Thoracic aorta (tissue), 2 donors: ENCODE measurements around the gene C12orf56. TPM values are rescaled to one million over a fixed set of nuclear protein-coding genes. Genes with fewer than 3 reads are reported as not detected.
"Not testable (repeated sequence)": the region's sequence is repeated elsewhere in the genome, so short reads cannot be mapped to it uniquely, and the experiment has no call there.

Experiments used
- ATAC-seq: fragments of 150-250 bp; one replicate; pipeline ENCODE4 v1.8.0; 2017; ENCODE audit warnings: low read depth; ENCODE audit not compliant: insufficient number of reproducible peaks, low FRiP score
- DNase-seq: peaks from one replicate; pipeline ENCODE4 v3.0.0-alpha.2; 2020; ENCODE audit warnings: low spot score
- H3K27ac ChIP-seq, 2 donors: fragments of 200-600 bp; sonication (generic); 1 replicate in 1 of 2; 2 replicates in 1 of 2; pipeline ENCODE4 v1.5.1; 2016; ENCODE audit warnings: mild to moderate bottlenecking in 2 of 2, moderate library complexity in 2 of 2
- H3K27me3 ChIP-seq: fragments of 200-600 bp; sonication (generic); replicated peaks from 2 replicates; pipeline ENCODE4 v1.6.0; 2016; ENCODE audit warnings: mild to moderate bottlenecking; ENCODE audit not compliant: insufficient read depth
- H3K36me3 ChIP-seq: fragments of 200-600 bp; sonication (generic); one replicate; pipeline ENCODE4 v1.5.1; 2016
- H3K4me1 ChIP-seq, 2 donors: fragments of 200-600 bp; sonication (generic); 1 replicate in 1 of 2; 2 replicates in 1 of 2; pipeline versions ENCODE4 v1.5.1 to v1.6.0; 2016; ENCODE audit warnings: low read depth in 2 of 2, mild to moderate bottlenecking in 1 of 2; ENCODE audit not compliant: control insufficient read depth in 1 of 2
- H3K4me3 ChIP-seq: fragments of 200-600 bp; sonication (generic); 2 replicates; pipeline ENCODE4 v1.5.1; 2016; ENCODE audit warnings: mild to moderate bottlenecking
- H3K9me3 ChIP-seq: fragments of 200-600 bp; sonication (generic); 2 replicates; pipeline ENCODE4 v1.5.1; 2016
- total RNA-seq, 2 donors: library from RNA; depleted of rRNA; stranded (reverse); fragments of >200 nt; gene quantifications; one replicate each; pipeline versions ENCODE4 v1.1.0 to v1.2.3, GENCODE V29; 2016
- TF ChIP-seq, protein P1 (sequence below): fragments of 200-600 bp; sonication (generic); IDR thresholded peaks from one replicate; pipeline ENCODE4 v1.5.1; 2019; ENCODE audit warnings: antibody characterized with exemption

Gene C12orf56
- total RNA-seq, 2 donors from 2014 or later, result not detected

DNA sequence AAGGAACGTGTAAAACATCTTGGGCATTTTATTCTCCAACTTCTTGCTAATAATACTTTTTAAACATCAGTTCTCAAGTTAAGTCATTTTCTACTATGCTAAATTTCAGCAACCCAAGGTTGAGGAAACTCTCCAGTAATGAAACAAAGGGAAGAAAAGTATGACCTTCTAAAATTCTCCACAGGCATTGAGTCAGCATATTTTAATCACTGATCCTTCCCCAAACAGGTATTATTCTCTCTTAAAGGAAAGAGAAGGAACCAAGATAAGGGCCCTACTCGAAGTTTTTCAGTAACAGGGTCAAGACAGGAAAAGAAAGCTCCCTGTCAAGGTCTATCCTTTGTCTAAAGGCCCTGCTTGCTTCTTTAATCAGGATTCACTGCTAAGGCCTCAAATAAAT lies 171.4 kb downstream of the C12orf56 start:
- TF ChIP-seq, protein P1, sequence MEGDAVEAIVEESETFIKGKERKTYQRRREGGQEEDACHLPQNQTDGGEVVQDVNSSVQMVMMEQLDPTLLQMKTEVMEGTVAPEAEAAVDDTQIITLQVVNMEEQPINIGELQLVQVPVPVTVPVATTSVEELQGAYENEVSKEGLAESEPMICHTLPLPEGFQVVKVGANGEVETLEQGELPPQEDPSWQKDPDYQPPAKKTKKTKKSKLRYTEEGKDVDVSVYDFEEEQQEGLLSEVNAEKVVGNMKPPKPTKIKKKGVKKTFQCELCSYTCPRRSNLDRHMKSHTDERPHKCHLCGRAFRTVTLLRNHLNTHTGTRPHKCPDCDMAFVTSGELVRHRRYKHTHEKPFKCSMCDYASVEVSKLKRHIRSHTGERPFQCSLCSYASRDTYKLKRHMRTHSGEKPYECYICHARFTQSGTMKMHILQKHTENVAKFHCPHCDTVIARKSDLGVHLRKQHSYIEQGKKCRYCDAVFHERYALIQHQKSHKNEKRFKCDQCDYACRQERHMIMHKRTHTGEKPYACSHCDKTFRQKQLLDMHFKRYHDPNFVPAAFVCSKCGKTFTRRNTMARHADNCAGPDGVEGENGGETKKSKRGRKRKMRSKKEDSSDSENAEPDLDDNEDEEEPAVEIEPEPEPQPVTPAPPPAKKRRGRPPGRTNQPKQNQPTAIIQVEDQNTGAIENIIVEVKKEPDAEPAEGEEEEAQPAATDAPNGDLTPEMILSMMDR, result no peak
- peaks cover 4 to 6% of the 10 kb centered on the region in 2 donors for H3K4me1 ChIP-seq
- DNase-seq, result no peak
- no peaks in the 10 kb centered on the region for H3K36me3 ChIP-seq
- no peak overlapping the region for H3K4me3 ChIP-seq
- no peaks in the 10 kb centered on the region for H3K27me3 ChIP-seq
- no peaks in the 10 kb centered on the region for H3K9me3 ChIP-seq
- no peak for ATAC-seq
- H3K27ac ChIP-seq, result no peak overlapping the region

DNA sequence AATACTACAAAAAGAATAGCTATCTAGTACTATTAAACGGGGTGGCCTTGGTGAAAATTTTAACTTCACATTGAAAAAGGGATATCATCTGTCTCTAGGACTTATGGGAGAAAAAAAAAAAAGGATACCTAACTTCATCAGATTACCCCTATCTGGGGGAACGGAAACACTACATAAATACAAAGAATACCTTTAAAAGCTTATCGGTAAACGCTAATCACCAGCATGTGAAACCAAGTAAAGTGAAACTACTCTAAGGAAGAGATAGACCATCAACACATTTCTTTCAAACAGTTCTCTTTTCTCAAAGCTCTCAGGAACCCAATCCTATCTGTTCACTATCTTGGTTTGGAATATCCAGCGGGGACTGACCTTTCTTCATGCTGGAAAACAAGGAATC lies 172.0 kb downstream of the C12orf56 start:
- Histone ChIP-seq H3K4me1 (peaks cover 4 to 6% of the 10 kb centered on the region in 2 donors), H3K4me3 (no peak overlapping the region), H3K36me3 (no peaks in the 10 kb centered on the region), H3K27me3 (no peaks in the 10 kb centered on the region), H3K27ac (no peak overlapping the region), H3K9me3 (no peaks in the 10 kb centered on the region)
- ATAC-seq, result no peak
- TF ChIP-seq, protein P1, result no peak
- DNase-seq, result no peak

DNA sequence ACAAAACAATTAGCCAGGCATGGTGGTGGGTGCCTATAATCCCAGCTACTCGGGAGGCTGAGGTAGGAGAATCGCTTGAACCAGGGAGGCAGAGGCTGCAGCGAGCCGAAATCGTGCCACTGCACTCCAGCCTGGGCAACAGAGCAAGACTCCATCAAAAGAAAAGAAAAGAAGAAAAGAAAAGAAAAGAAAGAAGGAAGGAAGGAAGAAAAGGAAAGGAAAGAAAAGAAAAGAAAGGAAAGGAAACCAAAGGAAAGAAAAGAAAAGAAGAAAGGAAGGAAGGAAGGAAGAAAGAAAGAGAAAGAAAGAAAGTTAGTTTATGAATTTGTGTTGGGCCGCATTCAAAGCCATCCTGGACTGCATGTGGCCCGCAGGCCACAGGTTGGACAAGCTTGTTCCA lies 172.9 kb downstream of the C12orf56 start:
- H3K27me3 ChIP-seq, H3K9me3 ChIP-seq, H3K4me1 ChIP-seq, ATAC-seq, H3K27ac ChIP-seq, H3K4me3 ChIP-seq, H3K36me3 ChIP-seq, DNase-seq: not testable (repeated sequence)

DNA sequence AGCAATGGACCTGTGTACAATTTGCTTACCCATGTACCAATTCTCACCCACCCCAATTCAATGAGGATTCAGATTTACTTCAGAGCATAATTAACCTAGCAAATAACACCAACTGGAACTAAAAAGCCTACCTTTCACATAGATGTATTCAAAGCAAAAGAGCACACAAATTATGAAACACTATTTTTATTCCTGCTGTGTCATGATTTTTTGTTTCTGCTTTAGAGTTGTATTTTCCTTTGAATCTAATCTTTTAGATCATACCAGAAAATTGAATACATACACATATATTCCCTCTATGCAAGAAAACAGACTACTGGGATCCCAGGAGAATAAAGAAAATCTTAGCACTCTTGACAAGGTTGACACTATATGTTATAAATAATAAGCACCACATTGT lies 174.3 kb downstream of the C12orf56 start:
- TF ChIP-seq, protein P1, result no peak
- H3K9me3 ChIP-seq, result no peaks in the 10 kb centered on the region
- DNase-seq (no peak), ATAC-seq (no peak)
- H3K36me3 ChIP-seq, result no peaks in the 10 kb centered on the region
- peaks cover under 1 to 2% of the 10 kb centered on the region in 2 donors for H3K4me1 ChIP-seq
- H3K4me3 ChIP-seq, result no peak overlapping the region
- H3K27ac ChIP-seq, result no peak overlapping the region
- H3K27me3 ChIP-seq, result no peaks in the 10 kb centered on the region

Other genes starting within 250 kb of the C12orf56 start
- 1 to 10 TPM; 3.1 to 5.7 TPM for gene KICS2, start 168.5 kb downstream of the C12orf56 start, total RNA-seq
- 10 to 100 TPM; 50.1 to 53.0 TPM for gene XPOT, start 13.6 kb upstream of the C12orf56 start, total RNA-seq
- gene TBK1, start 61.4 kb upstream of the C12orf56 start, total RNA-seq, result 10 to 100 TPM; 26.3 to 39.3 TPM
- gene RASSF3, start 219.7 kb upstream of the C12orf56 start, total RNA-seq, result 100 to 1,000 TPM; 126 to 149 TPM